Adrenal gland (tissue), 5 donors: ENCODE results near the gene DOCK7.

Source experiments
- CTCF ChIP-seq, 6 experiments: fragments of 450-650 bp in 4 of 6; fragments of 200-600 bp in 2 of 6; sonication (generic) in 1 of 6; IDR thresholded peaks; 1 replicate in 5 of 6; 2 replicates in 1 of 6; pipeline versions ENCODE4 v1.5.1 to v1.8.0; 2016 to 2021; ENCODE audit warnings: antibody characterized with exemption in 6 of 6, mild to moderate bottlenecking in 2 of 6, moderate library complexity in 1 of 6
- POLR2A ChIP-seq, 2 donors: fragments of 450-650 bp; IDR thresholded peaks; one replicate each; pipeline ENCODE4 v1.6.1; 2017; ENCODE audit warnings: antibody characterized with exemption in 2 of 2, mild to moderate bottlenecking in 2 of 2, moderate library complexity in 1 of 2
- donor health status: DM: no; HTN: no; CAD: no.

GRCh38 chr1:62492521-62492920 is 195.7 kb downstream of the DOCK7 start:
- TF ChIP-seq CTCF (IDR thresholded peaks at IDR 0.05) (no peak), POLR2A (IDR thresholded peaks at IDR 0.05) (no peak)
